GDM1 (cell line): ENCODE results near the gene PKIG.
"Not testable (repeated sequence)": the region's sequence is repeated elsewhere in the genome, so short reads cannot be mapped to it uniquely, and the experiment has no call there.

Source experiments
- DNase-seq: peaks from one replicate; lab custom pipeline; 2025; lab: John Stamatoyannopoulos, UW

Gene PKIG

GRCh38 chr20:44642203-44643153, 60.1 kb downstream of the PKIG start:
- peak; percentile 68 for DNase-seq

- DNase-seq = no peak
Observed at GRCh38 chr20:44643154-44643519, 60.8 kb downstream of the PKIG start.

GRCh38 chr20:44643596-44644229, 61.3 kb downstream of the PKIG start:
- DNase-seq = no peak

GRCh38 chr20:44644230-44644617, 61.8 kb downstream of the PKIG start:
- no peak for DNase-seq

GRCh38 chr20:44644667-44645131, 62.3 kb downstream of the PKIG start:
- no peak for DNase-seq

GRCh38 chr20:44646023-44646640, 63.8 kb downstream of the PKIG start:
- DNase-seq = peak; percentile 88

- peak; percentile 22 for DNase-seq
Observed at GRCh38 chr20:44646641-44647274, 64.4 kb downstream of the PKIG start.

GRCh38 chr20:44648068-44648467, 65.7 kb downstream of the PKIG start:
- no peak for DNase-seq

GRCh38 chr20:44648579-44648978, 66.2 kb downstream of the PKIG start:
- DNase-seq = no peak

- DNase-seq = no peak
Observed at GRCh38 chr20:44649126-44649525, 66.7 kb downstream of the PKIG start.

- no peak for DNase-seq
Observed at GRCh38 chr20:44649976-44650375, 67.6 kb downstream of the PKIG start.

- DNase-seq = no peak
Observed at GRCh38 chr20:44650771-44651433, 68.5 kb downstream of the PKIG start.

- no peak for DNase-seq
Observed at GRCh38 chr20:44651434-44651683, 69.0 kb downstream of the PKIG start.

- DNase-seq = peak; percentile 44
Observed at GRCh38 chr20:44651684-44652423, 69.5 kb downstream of the PKIG start, which contains the start of gene ADA. Gene ADA, minus strand, starts transcription at chr20:44651699. Its CDS starts 92 bp downstream, at chr20:44651607.

- no peak for DNase-seq
Observed at GRCh38 chr20:44653546-44653945, 71.2 kb downstream of the PKIG start.

GRCh38 chr20:44654210-44654609, 71.8 kb downstream of the PKIG start:
- DNase-seq = not testable (repeated sequence)

GRCh38 chr20:44656448-44656847, 74.1 kb downstream of the PKIG start:
- DNase-seq = no peak

GRCh38 chr20:44657875-44658274, 75.5 kb downstream of the PKIG start:
- no peak for DNase-seq

GRCh38 chr20:44658810-44659209, 76.4 kb downstream of the PKIG start:
- no peak for DNase-seq

- no peak for DNase-seq
Observed at GRCh38 chr20:44659931-44660330, 77.6 kb downstream of the PKIG start.

- no peak for DNase-seq
Observed at GRCh38 chr20:44660581-44660980, 78.2 kb downstream of the PKIG start.
